HL-60 (cell line): Measurements from ENCODE around the gene ZNF225.

ENCODE experiments used
- GABPA ChIP-seq: IDR thresholded peaks from 2 replicates; pipeline ENCODE4 v1.6.1; 2012; ENCODE audit warnings: low read depth
- POLR2AphosphoS5 ChIP-seq: IDR thresholded peaks from 2 replicates; pipeline ENCODE4 v1.6.1; 2012; ENCODE audit warnings: low read depth

GRCh38 chr19:44092108-44092507 is 21.1 kb upstream of the ZNF225 start:
- TF ChIP-seq POLR2AphosphoS5, result no peak
- no peak for TF ChIP-seq GABPA
